AG09309 (cell line): ENCODE results near the gene DEK.

Experiments used
- DNase-seq: peaks from one replicate; pipeline ENCODE4 v3.0.0-alpha.2; 2010; ENCODE audit warnings: low read depth
- H3K4me3 ChIP-seq: 2 replicates; pipeline ENCODE4 v1.5.1; 2011; ENCODE audit warnings: mild to moderate bottlenecking, low read depth, low read length, moderate library complexity; ENCODE audit not compliant: control insufficient read depth
- CTCF ChIP-seq: IDR thresholded peaks from 2 replicates; pipeline ENCODE4 v1.5.1; 2011; ENCODE audit warnings: mild to moderate bottlenecking, low read depth, low read length, inconsistent platforms; ENCODE audit not compliant: insufficient read depth, control insufficient read depth; ENCODE audit errors: missing control alignments

DEK gene

GRCh38 chr6:18221288-18221615 lies 43.1 kb downstream of the DEK start:
- TF ChIP-seq CTCF: no peak
- H3K4me3 ChIP-seq: no peak overlapping the region
- no peak for DNase-seq

DNA sequence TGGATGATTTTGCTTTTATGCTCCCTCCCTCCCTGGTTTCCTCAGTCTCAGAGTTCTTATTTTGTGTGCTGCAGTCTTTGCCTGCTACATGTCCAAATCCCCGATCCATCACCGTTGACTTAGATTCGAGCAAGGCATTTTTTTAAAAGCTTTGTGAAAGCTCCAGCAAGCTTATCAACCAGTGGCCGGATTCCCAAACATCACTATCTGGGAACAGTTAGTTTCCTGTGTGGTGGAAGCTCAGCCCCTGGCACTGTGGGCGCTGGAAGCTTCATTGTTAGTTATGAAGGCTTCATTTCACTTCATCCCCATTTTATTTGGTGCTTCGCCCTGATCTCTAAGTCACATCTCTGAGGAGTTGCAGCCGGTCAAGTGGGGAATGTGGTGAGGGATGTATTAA lies 44.7 kb downstream of the DEK start:
- no peak overlapping the region for H3K4me3 ChIP-seq
- no peak for TF ChIP-seq CTCF
- DNase-seq: no peak

DNA sequence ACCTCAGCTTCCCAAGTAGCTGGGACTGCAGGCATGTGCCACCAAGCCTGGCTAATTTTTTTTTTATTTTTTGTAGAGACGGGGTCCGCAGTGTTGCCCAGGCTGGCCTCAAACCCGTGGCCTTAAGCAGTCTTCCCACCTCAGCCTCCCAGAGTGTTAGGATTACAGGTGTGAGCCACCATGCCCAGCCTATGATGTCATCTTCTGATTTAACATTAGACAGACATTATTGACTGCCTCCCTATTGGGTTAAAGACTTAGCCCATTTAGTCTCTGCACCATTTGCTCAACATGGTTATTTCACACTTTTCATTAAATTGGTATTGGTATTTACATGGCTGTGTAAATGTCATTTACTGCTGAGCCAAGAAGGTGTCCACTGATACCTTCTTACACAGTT lies 46.1 kb downstream of the DEK start:
- no peak for DNase-seq
- no peak for TF ChIP-seq CTCF
- no peak overlapping the region for H3K4me3 ChIP-seq

DNA sequence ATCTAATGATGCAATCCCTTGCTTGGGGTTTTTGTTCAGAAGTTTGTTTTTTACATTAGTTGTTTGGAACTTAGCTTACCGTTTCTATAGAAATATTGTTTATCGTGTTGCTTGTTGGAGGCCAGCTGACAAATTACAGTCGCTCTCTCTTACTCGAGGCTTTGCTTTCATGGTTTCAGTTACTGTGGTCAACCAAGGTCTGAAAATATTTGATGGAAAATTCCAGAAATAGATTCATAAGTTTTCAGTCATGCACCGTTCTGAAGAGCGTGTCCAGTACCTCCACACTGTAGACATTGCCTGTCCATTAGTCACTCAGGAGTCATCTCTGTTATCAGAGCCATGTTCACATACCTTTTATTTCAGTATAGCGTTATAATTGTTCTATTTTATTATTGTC lies 47.9 kb downstream of the DEK start:
- no peak for TF ChIP-seq CTCF
- DNase-seq: peak; percentile 49

DNA sequence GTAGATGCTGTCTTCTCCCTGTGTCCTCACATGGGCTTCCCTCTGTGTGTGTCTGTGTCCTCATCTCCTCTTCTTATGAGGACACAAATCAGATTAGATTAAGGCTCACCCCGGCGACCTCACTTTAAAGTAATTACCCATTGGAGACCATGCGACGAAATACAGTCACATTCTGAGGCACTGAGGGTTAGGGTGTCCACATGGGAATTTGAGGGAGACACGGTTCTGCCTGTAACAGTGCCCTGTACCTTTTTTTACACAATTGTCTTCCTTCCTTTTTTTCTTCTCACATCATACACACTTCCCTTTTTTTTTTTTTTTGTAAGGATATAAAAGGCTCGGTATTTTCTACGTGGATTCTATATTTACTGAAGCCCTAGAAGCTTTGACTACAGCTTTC lies 48.9 kb downstream of the DEK start:
- TF ChIP-seq CTCF: no peak
- DNase-seq: no peak
- no peak overlapping the region for H3K4me3 ChIP-seq

More for the DNA sequence above, 47.9 kb downstream of the DEK start:
- no peak overlapping the region for H3K4me3 ChIP-seq

DNA sequence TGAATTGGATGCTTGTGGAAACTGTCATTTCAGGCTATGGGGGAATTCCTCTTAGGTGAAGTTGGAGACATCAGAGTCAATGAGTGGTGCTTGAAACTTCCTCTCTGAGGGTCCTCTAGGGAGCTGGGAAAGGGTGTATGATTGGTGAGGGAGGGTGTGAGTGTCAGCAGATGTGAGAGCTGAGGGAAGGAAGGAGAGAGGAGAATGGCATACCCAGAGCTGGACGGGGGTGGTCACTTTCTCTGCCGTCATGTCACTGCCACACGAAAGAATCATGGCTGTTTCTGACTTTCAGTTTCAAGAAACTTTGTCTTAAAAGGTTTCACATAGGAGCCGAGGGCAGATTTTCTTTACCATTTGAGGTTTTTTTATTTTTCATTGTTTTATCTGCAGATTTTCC lies 50.3 kb downstream of the DEK start:
- no peak overlapping the region for H3K4me3 ChIP-seq
- TF ChIP-seq CTCF: no peak
- DNase-seq: no peak

DNA sequence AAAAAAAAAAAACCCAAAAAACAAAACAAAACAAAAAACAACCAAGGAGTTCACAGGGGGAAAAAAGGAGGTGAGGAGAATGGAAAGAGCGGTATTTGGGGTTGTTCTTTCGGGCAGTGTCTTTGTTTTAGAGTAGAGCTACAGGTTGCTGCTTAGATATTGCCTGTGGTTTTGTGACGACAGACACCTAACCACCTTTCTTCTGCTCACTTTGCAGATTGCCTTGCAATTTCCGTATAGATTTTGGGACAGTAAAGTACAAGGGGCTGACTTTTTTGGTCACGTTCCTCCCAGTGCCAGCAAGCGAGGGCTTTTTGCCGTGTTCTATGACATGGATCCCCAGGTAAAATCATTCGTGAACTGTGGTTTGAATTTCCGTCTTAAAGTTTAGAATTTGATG lies 50.9 kb downstream of the DEK start:
- no peak overlapping the region for H3K4me3 ChIP-seq
- TF ChIP-seq CTCF: no peak
- no peak for DNase-seq
